GM10847 (cell line): ENCODE data around the gene MAT2B.

ENCODE experiments used
- POLR2A ChIP-seq: IDR thresholded peaks from 2 replicates; pipeline ENCODE4 v1.6.1; 2011; ENCODE audit not compliant: insufficient read length; ENCODE audit errors: extremely low read depth

The MAT2B gene

GRCh38 chr5:163532171-163533084 lies 27.0 kb downstream of the MAT2B start:
- TF ChIP-seq POLR2A = no peak

GRCh38 chr5:163533223-163533622 lies 27.8 kb downstream of the MAT2B start:
- TF ChIP-seq POLR2A = no peak

GRCh38 chr5:163534492-163535094 lies 29.2 kb downstream of the MAT2B start:
- TF ChIP-seq POLR2A = no peak

GRCh38 chr5:163535290-163535689 lies 29.9 kb downstream of the MAT2B start:
- no peak for TF ChIP-seq POLR2A

GRCh38 chr5:163540696-163541095 lies 35.3 kb downstream of the MAT2B start:
- no peak for TF ChIP-seq POLR2A

GRCh38 chr5:163542771-163543170 lies 37.4 kb downstream of the MAT2B start:
- TF ChIP-seq POLR2A = no peak

GRCh38 chr5:163544041-163544440 lies 38.6 kb downstream of the MAT2B start:
- TF ChIP-seq POLR2A = no peak

- no peak for TF ChIP-seq POLR2A
Measured at GRCh38 chr5:163544836-163545235, 39.4 kb downstream of the MAT2B start.

GRCh38 chr5:163548649-163549048 lies 43.2 kb downstream of the MAT2B start:
- TF ChIP-seq POLR2A = no peak

- TF ChIP-seq POLR2A = no peak
Measured at GRCh38 chr5:163551156-163551555, 45.7 kb downstream of the MAT2B start.

GRCh38 chr5:163552536-163552935 lies 47.1 kb downstream of the MAT2B start:
- TF ChIP-seq POLR2A = no peak

GRCh38 chr5:163561339-163561738 lies 55.9 kb downstream of the MAT2B start:
- no peak for TF ChIP-seq POLR2A

- no peak for TF ChIP-seq POLR2A
Measured at GRCh38 chr5:163562071-163562470, 56.7 kb downstream of the MAT2B start.

- TF ChIP-seq POLR2A = no peak
Measured at GRCh38 chr5:163563112-163563511, 57.7 kb downstream of the MAT2B start.

GRCh38 chr5:163563880-163564279 lies 58.5 kb downstream of the MAT2B start:
- no peak for TF ChIP-seq POLR2A

GRCh38 chr5:163564321-163564938 lies 59.0 kb downstream of the MAT2B start:
- no peak for TF ChIP-seq POLR2A
